K562 (cell line): ENCODE data around the gene ANXA4. TPM values are rescaled to one million over a fixed set of nuclear protein-coding genes. Genes with fewer than 3 reads are reported as not detected.
A peak's percentile ranks its signal among the peaks of the same experiment; 100 is the strongest.

Experiments
- ATF6 ChIP-seq: sonication (generic); formaldehyde crosslinking; IDR thresholded peaks from 2 replicates; pipeline ENCODE4 v1.4.0; 2020; ENCODE audit warnings: mild to moderate bottlenecking, missing genetic modification reagents
- E2F3 ChIP-seq: fragments of 250-450 bp; sonication (Bioruptor Pico); IDR thresholded peaks from 2 replicates; pipeline ENCODE4 v1.4.0; 2020; ENCODE audit warnings: mild to moderate bottlenecking
- ELF4 ChIP-seq: fragments of 450-650 bp; formaldehyde crosslinking; IDR thresholded peaks from 2 replicates; pipeline ENCODE4 v1.4.0; 2022; ENCODE audit warnings: missing genetic modification characterization
- ESRRA ChIP-seq: fragments of 450-650 bp; IDR thresholded peaks from 2 replicates; pipeline ENCODE4 v1.6.1; 2014; ENCODE audit warnings: low read depth, mild to moderate bottlenecking, moderate library complexity, borderline replicate concordance
- HDAC3 ChIP-seq: fragments of 450-650 bp; IDR thresholded peaks from 2 replicates; pipeline ENCODE4 v1.6.1; 2018; ENCODE audit warnings: borderline replicate concordance, mild to moderate bottlenecking, moderate library complexity; ENCODE audit not compliant: partially characterized antibody
- ID3 ChIP-seq, 2 experiments: fragments of 250-450 bp in 1 of 2; fragments of 450-650 bp in 1 of 2; sonication (Bioruptor Pico) in 1 of 2; IDR thresholded peaks; 2 replicates each; pipeline versions ENCODE4 v1.6.1 to v1.8.0; 2016 to 2021; ENCODE audit warnings: mild to moderate bottlenecking in 2 of 2, moderate library complexity in 2 of 2, missing compliant biosample characterization in 1 of 2, missing genetic modification characterization in 1 of 2
- KLF13 ChIP-seq: fragments of 450-650 bp; IDR thresholded peaks from 2 replicates; pipeline ENCODE4 v1.6.1; 2016; ENCODE audit warnings: missing genetic modification characterization, low read depth, mild to moderate bottlenecking, missing compliant biosample characterization, moderate library complexity, borderline replicate concordance
- MGA ChIP-seq: fragments of 450-650 bp; IDR thresholded peaks from 2 replicates; pipeline ENCODE4 v1.6.1; 2016; ENCODE audit warnings: mild to moderate bottlenecking, moderate library complexity
- SAFB2 ChIP-seq: fragments of 200-400 bp; formaldehyde crosslinking; IDR thresholded peaks from 2 replicates; pipeline ENCODE4 v1.6.1; 2018; ENCODE audit warnings: borderline replicate concordance, low read length, low read depth, moderate library complexity; ENCODE audit not compliant: severe bottlenecking
- TEAD4 ChIP-seq, 2 experiments: sonication (generic) in 1 of 2; formaldehyde crosslinking in 1 of 2; IDR thresholded peaks; 2 replicates each; pipeline versions ENCODE4 v1.6.1 to v1.8.0; 2012 to 2022; ENCODE audit warnings: borderline replicate concordance in 1 of 2, inconsistent platforms in 1 of 2, low read length in 1 of 2, mild to moderate bottlenecking in 1 of 2, missing genetic modification reagents in 1 of 2
- ZNF253 ChIP-seq: fragments of 250-450 bp; sonication (Bioruptor Pico); conservative IDR thresholded peaks from 2 replicates; pipeline ENCODE4 v1.6.1; 2021; ENCODE audit warnings: mild to moderate bottlenecking
- ZNF561 ChIP-seq: fragments of 450-650 bp; formaldehyde crosslinking; conservative IDR thresholded peaks from 2 replicates; pipeline ENCODE4 v1.4.0; 2020; ENCODE audit warnings: mild to moderate bottlenecking, moderate library complexity
- polyA plus RNA-seq, 8 experiments: library from polyadenylated mRNA; depleted of rRNA in 4 of 8; stranded (reverse) in 5 of 8; unstranded in 3 of 8; fragments of >200 nt; fragmentation: Nextera tagmentation in 2 of 8; fragmentation: Illumina TruSeq in 1 of 8; extraction: Ambion mirVana in 2 of 8; extraction: Trizol in 1 of 8; gene quantifications; 2 replicates each; pipeline versions ENCODE4 v1.2.1 to v1.2.3, GENCODE V29; 2011 to 2014; ENCODE audit warnings: inconsistent platforms in 1 of 8, missing spikeins in 1 of 8
- total RNA-seq, 7 experiments: library from RNA; depleted of rRNA in 6 of 7; stranded (reverse); fragments of >200 nt in 6 of 7; fragmentation: Illumina TruSeq in 2 of 7; extraction: Trizol in 2 of 7; gene quantifications; 2 replicates each; pipeline versions ENCODE4 v1.2.1 to v1.2.3, GENCODE V29; 2011 to 2021; ENCODE audit warnings: low replicate concordance in 1 of 7

The ANXA4 gene
- total and polyA plus RNA-seq, 9 of the 15 experiments (the other 6 are each of a cell fraction or from before 2014, with no cell fraction given), result 3.4 to 13.6 (median 11.6) TPM

- TF ChIP-seq MGA (peak; percentile 30; the same call in 1 of the 2 replicates), KLF13 (tag) (0 out of 2 replicates have a peak, but pooled peaks have one; percentile 17), TEAD4 (IDR thresholded peaks at IDR 0.05; ENCODE audit: low read length) (peak; percentile 99), TEAD4 (CRISPR knock-in tag; IDR thresholded peaks at IDR 0.05; ENCODE audit: borderline replicate concordance) (no peak), SAFB2 (no peak), ELF4 (CRISPR knock-in tag) (peak; percentile 92), ID3 (CRISPR knock-in tag; IDR thresholded peaks at IDR 0.05) (no peak), ID3 (tag; IDR thresholded peaks at IDR 0.05) (peak; percentile 88), ATF6 (no peak; the same call in 1 of the 2 replicates), ESRRA (peak; percentile 90), E2F3 (CRISPR knock-in tag) (0 out of 2 replicates have a peak, but pooled peaks have one; percentile 34), ZNF561 (no peak), ZNF253 (no peak), HDAC3 (peak; percentile 99)
Measured at GRCh38 chr2:69798909-69799526, 57.1 kb downstream of the ANXA4 start (continued).
